ENCODE data around the gene CHKA.

DNA sequence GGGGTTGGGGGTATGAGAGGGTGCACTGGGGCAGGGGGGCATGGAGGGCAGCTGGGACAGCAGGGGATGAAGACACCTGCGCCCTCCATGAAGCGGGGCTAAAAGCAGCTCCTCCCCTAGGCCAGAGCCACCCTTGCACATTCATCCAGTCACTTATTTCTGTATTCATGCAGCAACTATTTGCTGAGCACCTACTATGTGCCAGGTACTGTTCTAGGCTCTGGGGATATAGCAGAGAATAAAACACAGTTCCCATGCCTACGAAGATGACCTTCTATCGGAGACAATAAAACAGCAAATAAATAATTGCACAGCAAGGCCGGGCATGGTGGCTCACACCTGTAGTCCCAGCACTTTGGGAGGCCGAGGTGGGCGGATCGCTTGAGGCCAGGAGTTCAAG lies 105.7 kb downstream of the CHKA start:
- TF ChIP-seq, protein P1, sequence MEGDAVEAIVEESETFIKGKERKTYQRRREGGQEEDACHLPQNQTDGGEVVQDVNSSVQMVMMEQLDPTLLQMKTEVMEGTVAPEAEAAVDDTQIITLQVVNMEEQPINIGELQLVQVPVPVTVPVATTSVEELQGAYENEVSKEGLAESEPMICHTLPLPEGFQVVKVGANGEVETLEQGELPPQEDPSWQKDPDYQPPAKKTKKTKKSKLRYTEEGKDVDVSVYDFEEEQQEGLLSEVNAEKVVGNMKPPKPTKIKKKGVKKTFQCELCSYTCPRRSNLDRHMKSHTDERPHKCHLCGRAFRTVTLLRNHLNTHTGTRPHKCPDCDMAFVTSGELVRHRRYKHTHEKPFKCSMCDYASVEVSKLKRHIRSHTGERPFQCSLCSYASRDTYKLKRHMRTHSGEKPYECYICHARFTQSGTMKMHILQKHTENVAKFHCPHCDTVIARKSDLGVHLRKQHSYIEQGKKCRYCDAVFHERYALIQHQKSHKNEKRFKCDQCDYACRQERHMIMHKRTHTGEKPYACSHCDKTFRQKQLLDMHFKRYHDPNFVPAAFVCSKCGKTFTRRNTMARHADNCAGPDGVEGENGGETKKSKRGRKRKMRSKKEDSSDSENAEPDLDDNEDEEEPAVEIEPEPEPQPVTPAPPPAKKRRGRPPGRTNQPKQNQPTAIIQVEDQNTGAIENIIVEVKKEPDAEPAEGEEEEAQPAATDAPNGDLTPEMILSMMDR (optimal IDR thresholded peaks at IDR 0.05 in 1 of 3, IDR thresholded peaks at IDR 0.05 in 1 of 3, conservative IDR thresholded peaks at IDR 0.05 in 1 of 3; ENCODE audit: extremely low read depth in 1 of 3, insufficient read depth in 2 of 3, low read length in 3 of 3) = no peak
- TF ChIP-seq EZH2 (IDR thresholded peaks at IDR 0.05; ENCODE audit: low read length) = no peak
